Fibroblast of skin of abdomen (primary cell): ENCODE measurements around the gene TCL1B.

Experiments used
- DNase-seq: peaks from one replicate; pipeline ENCODE4 v3.0.0-alpha.2; 2013

The TCL1B gene

GRCh38 chr14:95667249-95667693 lies 19.0 kb upstream of the TCL1B start:
- DNase-seq = no peak

- DNase-seq = no peak
Measured at GRCh38 chr14:95668235-95668772, 17.9 kb upstream of the TCL1B start.

- no peak for DNase-seq
Measured at GRCh38 chr14:95674613-95675012, 11.6 kb upstream of the TCL1B start.

GRCh38 chr14:95675486-95675885 lies 10.7 kb upstream of the TCL1B start:
- no peak for DNase-seq

GRCh38 chr14:95677179-95677835 lies 8.9 kb upstream of the TCL1B start:
- DNase-seq = no peak

- DNase-seq = no peak
Measured at GRCh38 chr14:95679148-95679815, 6.9 kb upstream of the TCL1B start.

GRCh38 chr14:95679998-95680735 lies 6.1 kb upstream of the TCL1B start:
- no peak for DNase-seq

GRCh38 chr14:95681153-95681552 lies 5.1 kb upstream of the TCL1B start:
- no peak for DNase-seq

GRCh38 chr14:95683793-95684192 lies 2.4 kb upstream of the TCL1B start:
- no peak for DNase-seq

- DNase-seq = no peak
Measured at GRCh38 chr14:95686935-95687334, 709 bp downstream of the TCL1B start.

GRCh38 chr14:95689441-95689840 lies 3.2 kb downstream of the TCL1B start:
- DNase-seq = no peak

- no peak for DNase-seq
Measured at GRCh38 chr14:95690815-95691214, 4.6 kb downstream of the TCL1B start.

GRCh38 chr14:95691591-95691990 lies 5.4 kb downstream of the TCL1B start:
- DNase-seq = no peak

- no peak for DNase-seq
Measured at GRCh38 chr14:95692109-95692508, 5.9 kb downstream of the TCL1B start.

GRCh38 chr14:95695051-95695450 lies 8.8 kb downstream of the TCL1B start:
- DNase-seq = no peak

GRCh38 chr14:95695913-95696312 lies 9.7 kb downstream of the TCL1B start:
- DNase-seq = no peak

GRCh38 chr14:95696741-95697140 lies 10.5 kb downstream of the TCL1B start:
- no peak for DNase-seq

GRCh38 chr14:95697764-95698163 lies 11.5 kb downstream of the TCL1B start:
- no peak for DNase-seq

GRCh38 chr14:95698287-95698686 lies 12.1 kb downstream of the TCL1B start:
- no peak for DNase-seq

GRCh38 chr14:95699412-95699811 lies 13.2 kb downstream of the TCL1B start:
- DNase-seq = no peak

GRCh38 chr14:95700221-95700976 lies 14.2 kb downstream of the TCL1B start:
- DNase-seq = no peak

- DNase-seq = peak; percentile 53
Measured at GRCh38 chr14:95701846-95702221, 15.6 kb downstream of the TCL1B start.

GRCh38 chr14:95703341-95703740 lies 17.1 kb downstream of the TCL1B start:
- DNase-seq = no peak
